Upper lobe of right lung (tissue), 1 donor: ENCODE results near the gene TBC1D22B. TPM values are rescaled to one million over a fixed set of nuclear protein-coding genes. Genes with fewer than 3 reads are reported as not detected.

Source experiments
- ATAC-seq: fragments of 200-7000 bp; cut with Tn5 transposase; one replicate; pipeline ENCODE4 v1.9.1; 2020; ENCODE audit warnings: mild to moderate bottlenecking, moderate library complexity
- DNase-seq: peaks from one replicate; pipeline ENCODE4 v3.0.0-alpha.2; 2020
- H3K27ac ChIP-seq: fragments of 200-600 bp; one replicate; pipeline ENCODE4 v1.8.0; 2022
- H3K27me3 ChIP-seq: fragments of 200-600 bp; one replicate; pipeline ENCODE4 v1.8.0; 2022; ENCODE audit warnings: mild to moderate bottlenecking
- H3K36me3 ChIP-seq: fragments of 200-600 bp; one replicate; pipeline ENCODE4 v1.8.0; 2022
- H3K4me1 ChIP-seq: fragments of 200-600 bp; one replicate; pipeline ENCODE4 v1.8.0; 2022
- H3K4me3 ChIP-seq: fragments of 200-600 bp; one replicate; pipeline ENCODE4 v1.8.0; 2022; ENCODE audit warnings: mild to moderate bottlenecking
- H3K9me3 ChIP-seq: fragments of 200-600 bp; one replicate; pipeline ENCODE4 v1.8.0; 2022
- intact Hi-C: fragments of 100-400 bp; cut with DNase I; formaldehyde crosslinking; loops from one replicate; pipeline ENCODE4 v1.11.0; 2022
- total RNA-seq: library from RNA; stranded (reverse); fragmentation: NEBNext Ultra II Directional; extraction: Animal tissue kit (Norgen Biotek cat#: 25700); gene quantifications from one replicate; pipeline ENCODE4 v1.2.1, GENCODE V29; 2021
- TF ChIP-seq, protein P1 (sequence below): fragments of 200-600 bp; IDR thresholded peaks from one replicate; pipeline ENCODE4 v1.8.0; 2022; ENCODE audit warnings: antibody characterized with exemption
- donor health status: DM: no; HTN: yes; CAD: no; lungs with severe emphysema.

The TBC1D22B gene
- total RNA-seq, 1 donor from 2014 or later = 12.4 TPM

DNA sequence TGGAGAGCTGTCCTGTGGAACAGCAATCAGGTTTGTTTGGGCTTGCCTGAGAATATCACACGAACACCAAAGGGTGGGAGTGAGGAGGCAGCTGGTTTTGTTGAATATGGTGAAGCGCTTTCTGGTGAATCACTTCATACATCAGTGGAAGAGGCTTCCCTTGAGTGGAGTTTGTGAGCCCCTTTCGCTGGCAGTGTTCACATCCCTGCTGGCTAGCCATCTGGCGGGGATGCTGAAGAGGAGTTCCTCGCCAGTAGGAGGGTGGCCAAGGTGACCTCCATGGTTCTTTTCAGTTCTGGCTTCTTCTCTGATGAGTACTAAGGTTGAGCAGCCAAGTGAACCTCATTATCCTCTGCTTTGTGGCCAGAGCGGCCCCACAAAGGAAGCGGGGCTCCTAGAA lies 58.5 kb downstream of the TBC1D22B start:
- no peaks in the 10 kb centered on the region for H3K4me1 ChIP-seq
- H3K36me3 ChIP-seq = peaks cover 76% of the 10 kb centered on the region
- H3K4me3 ChIP-seq = no peak overlapping the region
- intact Hi-C loops = no loop called here
- H3K27me3 ChIP-seq = no peaks in the 10 kb centered on the region
- TF ChIP-seq, protein P1, sequence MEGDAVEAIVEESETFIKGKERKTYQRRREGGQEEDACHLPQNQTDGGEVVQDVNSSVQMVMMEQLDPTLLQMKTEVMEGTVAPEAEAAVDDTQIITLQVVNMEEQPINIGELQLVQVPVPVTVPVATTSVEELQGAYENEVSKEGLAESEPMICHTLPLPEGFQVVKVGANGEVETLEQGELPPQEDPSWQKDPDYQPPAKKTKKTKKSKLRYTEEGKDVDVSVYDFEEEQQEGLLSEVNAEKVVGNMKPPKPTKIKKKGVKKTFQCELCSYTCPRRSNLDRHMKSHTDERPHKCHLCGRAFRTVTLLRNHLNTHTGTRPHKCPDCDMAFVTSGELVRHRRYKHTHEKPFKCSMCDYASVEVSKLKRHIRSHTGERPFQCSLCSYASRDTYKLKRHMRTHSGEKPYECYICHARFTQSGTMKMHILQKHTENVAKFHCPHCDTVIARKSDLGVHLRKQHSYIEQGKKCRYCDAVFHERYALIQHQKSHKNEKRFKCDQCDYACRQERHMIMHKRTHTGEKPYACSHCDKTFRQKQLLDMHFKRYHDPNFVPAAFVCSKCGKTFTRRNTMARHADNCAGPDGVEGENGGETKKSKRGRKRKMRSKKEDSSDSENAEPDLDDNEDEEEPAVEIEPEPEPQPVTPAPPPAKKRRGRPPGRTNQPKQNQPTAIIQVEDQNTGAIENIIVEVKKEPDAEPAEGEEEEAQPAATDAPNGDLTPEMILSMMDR = no peak
- ATAC-seq (no peak), DNase-seq (no peak)
- H3K27ac ChIP-seq = no peak overlapping the region
- no peaks in the 10 kb centered on the region for H3K9me3 ChIP-seq

DNA sequence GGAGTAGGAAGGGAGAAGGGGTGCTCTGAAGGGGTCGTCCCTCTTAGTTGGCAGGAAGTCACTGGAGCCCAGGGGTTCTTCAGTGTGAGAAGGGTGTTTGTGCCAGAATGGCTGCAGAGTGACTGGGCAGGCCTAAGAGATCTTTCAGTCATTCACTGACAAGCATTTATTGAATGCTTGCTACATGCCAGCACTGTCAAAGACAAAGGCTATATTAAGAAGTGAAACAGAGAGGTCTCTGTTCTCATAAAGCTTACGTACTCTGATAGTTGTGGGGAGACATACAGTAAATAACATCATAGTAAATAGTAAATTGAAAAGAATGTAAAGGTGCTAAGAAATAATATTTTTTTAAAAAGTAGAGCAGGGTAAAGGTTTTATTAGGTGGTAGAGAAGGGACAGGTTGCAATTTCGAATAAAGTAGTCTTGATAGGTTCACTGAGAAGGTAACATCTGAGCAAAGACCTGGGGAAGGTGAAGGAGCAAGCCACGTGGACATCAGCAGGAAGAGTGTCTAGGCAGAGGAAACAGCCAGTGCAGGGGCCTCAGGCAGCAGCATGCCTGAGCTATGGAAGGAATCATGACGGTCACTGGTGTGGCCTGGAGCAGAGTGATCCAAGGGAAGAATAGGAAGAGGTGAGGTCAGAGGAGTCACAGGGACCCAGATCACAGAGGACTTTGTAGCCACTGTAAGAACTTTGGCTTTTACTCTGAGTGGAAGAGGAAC lies 59.9 kb downstream of the TBC1D22B start:
- Histone ChIP-seq H3K27ac (no peak overlapping the region), H3K4me1 (no peaks in the 10 kb centered on the region), H3K9me3 (no peaks in the 10 kb centered on the region), H3K4me3 (no peak overlapping the region), H3K36me3 (peaks cover 89% of the 10 kb centered on the region), H3K27me3 (no peaks in the 10 kb centered on the region)
- ATAC-seq (no peak), DNase-seq (no peak)
- TF ChIP-seq, protein P1 = no peak
- intact Hi-C loops = no loop called here

DNA sequence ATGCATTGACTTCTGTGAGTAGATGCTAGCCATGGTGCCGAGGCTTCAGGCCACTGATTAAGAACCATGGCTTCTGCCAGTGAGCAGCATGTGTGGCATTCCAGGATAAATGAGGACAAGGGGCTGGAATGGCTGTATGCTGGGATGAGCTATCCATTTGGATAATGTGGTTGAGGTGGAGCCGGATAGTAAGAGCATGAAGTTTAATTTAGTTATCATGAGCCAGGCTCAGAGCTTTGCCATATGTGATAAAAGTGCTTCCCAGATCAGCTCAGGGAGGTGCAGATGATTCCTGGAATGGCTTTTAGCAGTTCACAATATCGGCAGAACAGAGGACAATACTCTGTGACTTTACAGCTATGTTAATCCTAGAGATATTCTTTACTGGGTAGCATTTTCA lies 61.6 kb downstream of the TBC1D22B start:
- Histone ChIP-seq H3K27me3 (no peaks in the 10 kb centered on the region), H3K4me1 (no peaks in the 10 kb centered on the region), H3K27ac (no peak overlapping the region), H3K36me3 (peaks cover 74% of the 10 kb centered on the region), H3K4me3 (no peak overlapping the region), H3K9me3 (no peaks in the 10 kb centered on the region)
- TF ChIP-seq, protein P1 = no peak
- DNase-seq = no peak
- ATAC-seq = no peak
- intact Hi-C loops = no loop called here

DNA sequence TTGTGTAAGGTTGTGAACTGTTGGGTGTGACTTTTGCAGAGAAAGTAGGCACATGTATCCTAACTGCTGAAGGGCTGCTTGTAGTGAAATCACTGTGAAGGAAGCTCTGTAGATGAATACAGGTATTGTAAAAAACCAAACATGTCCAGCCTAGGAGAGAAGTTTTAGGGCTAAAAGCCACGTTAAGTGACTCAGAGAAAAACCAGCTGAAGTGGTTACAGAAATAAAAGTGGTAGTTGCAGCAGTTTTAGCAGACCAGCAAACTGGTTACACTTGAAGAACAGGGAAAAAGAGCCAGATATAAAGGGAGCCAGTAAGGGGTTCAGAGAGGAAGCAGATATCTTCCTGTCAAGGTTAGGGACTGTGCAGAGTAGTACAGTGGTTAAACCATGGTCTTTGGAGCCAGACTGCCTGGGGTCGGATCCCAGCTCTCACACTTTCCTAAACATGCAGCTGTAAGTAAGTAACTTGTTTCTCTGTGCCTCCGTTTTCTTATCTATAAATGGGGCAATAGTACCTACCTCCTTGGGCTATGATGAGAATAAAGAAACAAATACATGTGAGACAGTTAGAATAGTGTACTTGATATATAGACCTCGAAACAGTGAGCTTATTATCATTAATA lies 62.4 kb downstream of the TBC1D22B start:
- H3K9me3 ChIP-seq = no peaks in the 10 kb centered on the region
- intact Hi-C loops = no loop called here
- H3K27ac ChIP-seq = no peak overlapping the region
- no peak for DNase-seq
- no peak for ATAC-seq
- H3K4me3 ChIP-seq = no peak overlapping the region
- TF ChIP-seq, protein P1 = no peak
- no peaks in the 10 kb centered on the region for H3K4me1 ChIP-seq
- H3K36me3 ChIP-seq = peaks cover 78% of the 10 kb centered on the region
- no peaks in the 10 kb centered on the region for H3K27me3 ChIP-seq

DNA sequence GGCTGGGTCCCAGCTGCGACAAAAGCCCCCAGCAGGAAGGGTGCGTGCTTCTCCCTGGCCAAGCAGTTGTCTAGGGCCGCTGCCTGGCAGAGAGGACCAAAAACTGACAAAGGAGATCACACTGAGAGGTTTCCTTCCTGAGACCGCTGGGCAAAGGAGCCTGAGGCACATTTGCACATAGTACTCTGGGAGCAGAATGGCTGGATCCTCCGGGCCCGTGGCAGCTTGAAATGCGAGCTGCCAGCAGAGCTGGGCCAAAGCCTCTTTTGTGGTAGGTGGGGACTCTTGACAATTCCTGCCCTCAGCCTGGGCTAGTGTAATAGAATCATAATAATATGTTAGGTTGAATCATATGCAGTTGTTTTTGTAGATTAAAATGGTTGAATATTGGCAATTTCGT lies 63.1 kb downstream of the TBC1D22B start:
- no peaks in the 10 kb centered on the region for H3K27me3 ChIP-seq

More for the DNA sequence above, 63.1 kb downstream of the TBC1D22B start:
- no peaks in the 10 kb centered on the region for H3K4me1 ChIP-seq
- no peak for ATAC-seq
- H3K4me3 ChIP-seq = no peak overlapping the region
- no peaks in the 10 kb centered on the region for H3K9me3 ChIP-seq
- no peak overlapping the region for H3K27ac ChIP-seq
- H3K36me3 ChIP-seq = peaks cover 73% of the 10 kb centered on the region
- DNase-seq = no peak
- intact Hi-C loops = no loop called here
- TF ChIP-seq, protein P1 = no peak
